GM12878 (cell line): ENCODE results near the gene EEPD1. TPM values are rescaled to one million over a fixed set of nuclear protein-coding genes. Genes with fewer than 3 reads are reported as not detected.

Source experiments
- ATAC-seq: fragments of 200-7000 bp; cut with Tn5 transposase; 3 replicates; pipeline ENCODE4 v1.9.1; 2020; ENCODE audit warnings: mild to moderate bottlenecking, moderate library complexity
- BruUV-seq: library from RNA; stranded (reverse); fragments of 400-500 nt; replicated peaks from 2 replicates; lab custom pipeline; 2021; lab: Mats Ljungman, UMichigan
- CTCF ChIA-PET: fragments of 300-600 bp; sonication (Branson Sonifier 250); formaldehyde crosslinking; extraction: SDS; loops from one replicate; lab custom pipeline; 2021; ENCODE audit warnings: inconsistent platforms; lab: Yijun Ruan, JAX
- POLR2A ChIA-PET: fragments of 350-600 bp; formaldehyde crosslinking; extraction: SDS; loops from one replicate; lab custom pipeline; 2021; ENCODE audit warnings: inconsistent platforms; lab: Charles Lee
- RAD21 ChIA-PET: fragments of 300-600 bp; sonication (Branson Sonifier 250); formaldehyde crosslinking; loops from one replicate; lab custom pipeline; 2023; ENCODE audit warnings: antibody characterized with exemption; ENCODE audit not compliant: unreplicated experiment; lab: Charles Lee
- SMC1A ChIA-PET: fragments of 300-600 bp; sonication (Branson Sonifier 250); formaldehyde crosslinking; loops from one replicate; lab custom pipeline; 2023; ENCODE audit not compliant: unreplicated experiment, uncharacterized antibody; lab: Charles Lee
- DNase-seq: peaks from one replicate; pipeline ENCODE4 v3.0.0-alpha.2; 2011; ENCODE audit warnings: low read depth, low spot score
- FAIRE-seq: peaks from 3 replicates; lab custom pipeline; 2011; peaks lifted over from hg19 to GRCh38; lab: Jason Lieb, UNC
- H2AFZ ChIP-seq: 2 replicates; pipeline ENCODE4 v1.6.0; 2011; ENCODE audit warnings: low read depth, low read length, control low read depth; ENCODE audit not compliant: control insufficient read depth
- H3K27ac ChIP-seq: 2 replicates; pipeline ENCODE4 v1.5.1; 2011; ENCODE audit warnings: control low read depth; ENCODE audit not compliant: control insufficient read depth, insufficient read depth
- H3K27me3 ChIP-seq, 2 experiments: replicated peaks in 1 of 2; 2 replicates each; pipeline versions ENCODE4 v1.6.0 to v1.6.1; 2011; ENCODE audit warnings: low read length in 1 of 2; ENCODE audit not compliant: control insufficient read depth in 2 of 2, insufficient read depth in 2 of 2
- H3K36me3 ChIP-seq, 2 experiments: 2 replicates each; pipeline ENCODE4 v1.5.1; 2011; ENCODE audit warnings: low read length in 1 of 2; ENCODE audit not compliant: control insufficient read depth in 2 of 2, insufficient read depth in 2 of 2
- H3K4me1 ChIP-seq: 2 replicates; pipeline ENCODE4 v1.6.1; 2011; ENCODE audit warnings: mild to moderate bottlenecking, low read length, moderate library complexity, mixed read lengths; ENCODE audit not compliant: control insufficient read depth, insufficient read depth
- H3K4me2 ChIP-seq: 2 replicates; pipeline ENCODE4 v1.6.0; 2011; ENCODE audit warnings: control low read depth; ENCODE audit not compliant: control insufficient read depth, insufficient read depth
- H3K4me3 ChIP-seq: fragments of 200-600 bp; sonication (generic); 2 replicates; pipeline ENCODE4 v1.5.1; 2016
- H3K79me2 ChIP-seq: 2 replicates; pipeline ENCODE4 v1.6.0; 2011; ENCODE audit warnings: low read length; ENCODE audit not compliant: control insufficient read depth, insufficient read depth
- H3K9ac ChIP-seq: 2 replicates; pipeline ENCODE4 v1.8.0; 2011; ENCODE audit warnings: low read length, control low read depth, mixed read lengths; ENCODE audit not compliant: control insufficient read depth, insufficient read depth
- H3K9me3 ChIP-seq: replicated peaks from 3 replicates; pipeline ENCODE4 v1.5.1; 2011; ENCODE audit warnings: mild to moderate bottlenecking, low read length; ENCODE audit not compliant: control insufficient read depth, insufficient read depth
- H4K20me1 ChIP-seq: 2 replicates; pipeline ENCODE4 v1.6.0; 2011; ENCODE audit not compliant: control insufficient read depth, insufficient read depth
- CBX3 ChIP-seq: fragments of 200-600 bp; sonication (generic); IDR thresholded peaks from 2 replicates; pipeline ENCODE4 v1.6.1; 2016; ENCODE audit warnings: low read depth, borderline replicate concordance
- CHD2 ChIP-seq: IDR thresholded peaks from 2 replicates; pipeline ENCODE4 v1.6.1; 2011; ENCODE audit warnings: low read depth, low read length, improper control_type of control experiment, borderline replicate concordance
- DPF2 ChIP-seq: fragments of 450-650 bp; IDR thresholded peaks from 2 replicates; pipeline ENCODE4 v1.6.1; 2017; ENCODE audit warnings: mild to moderate bottlenecking
- KLF5 ChIP-seq: fragments of 450-650 bp; IDR thresholded peaks from 2 replicates; pipeline ENCODE4 v1.6.1; 2014; ENCODE audit warnings: mild to moderate bottlenecking; ENCODE audit not compliant: partially characterized antibody
- MXI1 ChIP-seq: fragments of 150-350 bp; IDR thresholded peaks from 2 replicates; pipeline ENCODE4 v1.6.1; 2011; ENCODE audit warnings: low read depth, mild to moderate bottlenecking, inconsistent platforms, low read length, improper control_type of control experiment
- PAX5 ChIP-seq: IDR thresholded peaks from 2 replicates; pipeline ENCODE4 v1.6.1; 2011; ENCODE audit warnings: low read depth, low read length, borderline replicate concordance
- RAD21 ChIP-seq: IDR thresholded peaks from 2 replicates; pipeline ENCODE4 v1.6.1; 2011; ENCODE audit warnings: mild to moderate bottlenecking, low read depth, low read length, moderate library complexity; ENCODE audit not compliant: insufficient read depth
- RCOR1 ChIP-seq: conservative IDR thresholded peaks from 2 replicates; pipeline ENCODE4 v1.6.1; 2012; ENCODE audit warnings: low read depth, low read length, improper control_type of control experiment
- SMC3 ChIP-seq: IDR thresholded peaks from 2 replicates; pipeline ENCODE4 v1.6.1; 2011; ENCODE audit warnings: low read length, improper control_type of control experiment, borderline replicate concordance
- SREBF1 ChIP-seq: IDR thresholded peaks from 2 replicates; pipeline ENCODE4 v1.6.1; 2012; ENCODE audit warnings: mild to moderate bottlenecking, low read length
- WGBS: methylation state at CpG from one replicate; pipeline ENCODE4 v1.1.6; 2016; ENCODE audit warnings: low lambda C conversion rate; ENCODE audit not compliant: insufficient replicate concordance, insufficient coverage; ENCODE audit errors: missing lambda C conversion rate; 5-methylcytosine and 5-hydroxymethylcytosine counted together
- in situ Hi-C: fragments of 300-500 bp; cut with MboI; formaldehyde crosslinking; loops from 9 replicates; pipeline ENCODE4 v1.14.3; 2018; ENCODE audit warnings: mixed read lengths
- intact Hi-C: fragments of 100-400 bp; cut with micrococcal nuclease; formaldehyde crosslinking; loops from one replicate; pipeline ENCODE4 v1.14.2; 2022; ENCODE audit not compliant: unreplicated experiment
- polyA plus RNA-seq, 11 experiments: library from polyadenylated mRNA; depleted of rRNA in 4 of 11; unstranded in 6 of 11; stranded (reverse) in 5 of 11; fragments of >200 nt; fragmentation: Nextera tagmentation in 4 of 11; fragmentation: Illumina TruSeq in 1 of 11; extraction: Ambion mirVana in 4 of 11; extraction: Trizol in 1 of 11; gene quantifications; 1 replicate in 1 of 11; 2 replicates in 10 of 11; pipeline versions ENCODE4 v1.2.1 to v1.2.3, GENCODE V29; 2011 to 2016; ENCODE audit warnings: inconsistent platforms in 2 of 11, missing spikeins in 2 of 11, low read depth in 1 of 11
- total RNA-seq, 4 experiments: library from RNA; depleted of rRNA in 3 of 4; stranded (reverse); fragments of >200 nt in 3 of 4; fragmentation: Illumina TruSeq in 1 of 4; extraction: Trizol in 1 of 4; gene quantifications; 2 replicates each; pipeline versions ENCODE4 v1.2.1 to v1.2.3, GENCODE V29; 2013 to 2021
- TF ChIP-seq, protein P1 (sequence below), 3 experiments: IDR thresholded peaks in 2 of 3; conservative IDR thresholded peaks in 1 of 3; 2 replicates each; pipeline ENCODE4 v1.5.1; 2011; ENCODE audit warnings: low read depth in 3 of 3, low read length in 3 of 3, mild to moderate bottlenecking in 3 of 3, control low read depth in 2 of 3, moderate library complexity in 2 of 3, inconsistent platforms in 1 of 3, mixed read lengths in 1 of 3; ENCODE audit not compliant: control insufficient read depth in 2 of 3, insufficient read depth in 1 of 3; ENCODE audit errors: extremely low read depth in 1 of 3
- TF ChIP-seq, protein P2 (sequence below): IDR thresholded peaks from 2 replicates; pipeline ENCODE4 v1.6.1; 2012; ENCODE audit warnings: low read depth, low read length, improper control_type of control experiment
- TF ChIP-seq, protein P3 (sequence below): IDR thresholded peaks from 2 replicates; pipeline ENCODE4 v1.6.1; 2012; ENCODE audit warnings: mild to moderate bottlenecking, low read depth, low read length

The EEPD1 gene
- total and polyA plus RNA-seq, 10 of the 15 experiments (the other 5 are each of a cell fraction or from before 2014, with no cell fraction given) = 0.24 to 2.8 (median 0.86) TPM; not detected in 1

DNA sequence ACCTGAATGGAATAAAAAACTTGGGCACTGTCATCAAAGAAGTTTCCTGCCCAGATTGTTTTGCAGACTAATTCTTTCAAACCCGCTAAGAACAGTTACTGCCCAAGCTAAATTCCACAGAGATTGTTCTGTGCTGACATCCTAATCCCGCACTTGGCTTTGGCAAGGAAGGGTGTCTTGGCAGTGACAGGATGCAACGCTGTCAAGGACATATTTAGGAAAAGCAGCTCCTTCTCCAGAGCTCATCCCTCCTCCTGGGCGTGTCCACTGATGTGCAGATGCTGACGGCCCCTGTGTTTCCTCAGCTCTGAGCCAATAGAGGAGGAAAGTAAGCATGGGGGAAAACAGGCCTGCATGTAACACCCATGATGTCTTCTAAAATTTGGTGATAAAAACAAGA, 74.2 kb downstream of the EEPD1 start:
- no TSS peak for BruUV-seq
- H3K4me2 ChIP-seq = no peak overlapping the region
- in situ Hi-C loops (no loop called here), intact Hi-C loops (no loop called here)
- RAD21 ChIA-PET = no interaction called here
- H3K36me3 ChIP-seq = no peaks in the 10 kb centered on the region
- POLR2A ChIA-PET = no interaction called here
- no peak for FAIRE-seq
- H3K27ac ChIP-seq = no peak overlapping the region
- no peak for ATAC-seq
- H2AFZ ChIP-seq = no peak overlapping the region
- no peaks in the 10 kb centered on the region for H3K9me3 ChIP-seq
- no peaks in the 10 kb centered on the region for H3K79me2 ChIP-seq
- WGBS = 65% methylated on average over 5 of the region's 5 CpGs
- H3K27me3 ChIP-seq = no peaks in the 10 kb centered on the region; a peak in 1 of 4 replicates
- no peak overlapping the region for H3K9ac ChIP-seq
- H3K4me1 ChIP-seq = no peaks in the 10 kb centered on the region
- DNase-seq = no peak
- CTCF ChIA-PET = no interaction called here
- SMC1A ChIA-PET = no interaction called here
- no peaks in the 10 kb centered on the region for H4K20me1 ChIP-seq
- no peak overlapping the region for H3K4me3 ChIP-seq
- TF ChIP-seq, protein P1, sequence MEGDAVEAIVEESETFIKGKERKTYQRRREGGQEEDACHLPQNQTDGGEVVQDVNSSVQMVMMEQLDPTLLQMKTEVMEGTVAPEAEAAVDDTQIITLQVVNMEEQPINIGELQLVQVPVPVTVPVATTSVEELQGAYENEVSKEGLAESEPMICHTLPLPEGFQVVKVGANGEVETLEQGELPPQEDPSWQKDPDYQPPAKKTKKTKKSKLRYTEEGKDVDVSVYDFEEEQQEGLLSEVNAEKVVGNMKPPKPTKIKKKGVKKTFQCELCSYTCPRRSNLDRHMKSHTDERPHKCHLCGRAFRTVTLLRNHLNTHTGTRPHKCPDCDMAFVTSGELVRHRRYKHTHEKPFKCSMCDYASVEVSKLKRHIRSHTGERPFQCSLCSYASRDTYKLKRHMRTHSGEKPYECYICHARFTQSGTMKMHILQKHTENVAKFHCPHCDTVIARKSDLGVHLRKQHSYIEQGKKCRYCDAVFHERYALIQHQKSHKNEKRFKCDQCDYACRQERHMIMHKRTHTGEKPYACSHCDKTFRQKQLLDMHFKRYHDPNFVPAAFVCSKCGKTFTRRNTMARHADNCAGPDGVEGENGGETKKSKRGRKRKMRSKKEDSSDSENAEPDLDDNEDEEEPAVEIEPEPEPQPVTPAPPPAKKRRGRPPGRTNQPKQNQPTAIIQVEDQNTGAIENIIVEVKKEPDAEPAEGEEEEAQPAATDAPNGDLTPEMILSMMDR (IDR thresholded peaks at IDR 0.05 in 2 of 3, conservative IDR thresholded peaks at IDR 0.05 in 1 of 3; ENCODE audit: control insufficient read depth in 2 of 3, extremely low read depth in 1 of 3, insufficient read depth in 1 of 3, low read depth in 3 of 3, low read length in 3 of 3) = no peak
- TF ChIP-seq, protein P2, sequence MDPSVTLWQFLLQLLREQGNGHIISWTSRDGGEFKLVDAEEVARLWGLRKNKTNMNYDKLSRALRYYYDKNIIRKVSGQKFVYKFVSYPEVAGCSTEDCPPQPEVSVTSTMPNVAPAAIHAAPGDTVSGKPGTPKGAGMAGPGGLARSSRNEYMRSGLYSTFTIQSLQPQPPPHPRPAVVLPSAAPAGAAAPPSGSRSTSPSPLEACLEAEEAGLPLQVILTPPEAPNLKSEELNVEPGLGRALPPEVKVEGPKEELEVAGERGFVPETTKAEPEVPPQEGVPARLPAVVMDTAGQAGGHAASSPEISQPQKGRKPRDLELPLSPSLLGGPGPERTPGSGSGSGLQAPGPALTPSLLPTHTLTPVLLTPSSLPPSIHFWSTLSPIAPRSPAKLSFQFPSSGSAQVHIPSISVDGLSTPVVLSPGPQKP = no peak
- no peak for TF ChIP-seq SMC3
- no peak for TF ChIP-seq CHD2
- no peak for TF ChIP-seq PAX5
- no peak for TF ChIP-seq RCOR1
- TF ChIP-seq DPF2 = no peak
- no peak for TF ChIP-seq KLF5
- no peak for TF ChIP-seq MXI1
- no peak for TF ChIP-seq CBX3
- TF ChIP-seq RAD21 = no peak
- TF ChIP-seq, protein P3, sequence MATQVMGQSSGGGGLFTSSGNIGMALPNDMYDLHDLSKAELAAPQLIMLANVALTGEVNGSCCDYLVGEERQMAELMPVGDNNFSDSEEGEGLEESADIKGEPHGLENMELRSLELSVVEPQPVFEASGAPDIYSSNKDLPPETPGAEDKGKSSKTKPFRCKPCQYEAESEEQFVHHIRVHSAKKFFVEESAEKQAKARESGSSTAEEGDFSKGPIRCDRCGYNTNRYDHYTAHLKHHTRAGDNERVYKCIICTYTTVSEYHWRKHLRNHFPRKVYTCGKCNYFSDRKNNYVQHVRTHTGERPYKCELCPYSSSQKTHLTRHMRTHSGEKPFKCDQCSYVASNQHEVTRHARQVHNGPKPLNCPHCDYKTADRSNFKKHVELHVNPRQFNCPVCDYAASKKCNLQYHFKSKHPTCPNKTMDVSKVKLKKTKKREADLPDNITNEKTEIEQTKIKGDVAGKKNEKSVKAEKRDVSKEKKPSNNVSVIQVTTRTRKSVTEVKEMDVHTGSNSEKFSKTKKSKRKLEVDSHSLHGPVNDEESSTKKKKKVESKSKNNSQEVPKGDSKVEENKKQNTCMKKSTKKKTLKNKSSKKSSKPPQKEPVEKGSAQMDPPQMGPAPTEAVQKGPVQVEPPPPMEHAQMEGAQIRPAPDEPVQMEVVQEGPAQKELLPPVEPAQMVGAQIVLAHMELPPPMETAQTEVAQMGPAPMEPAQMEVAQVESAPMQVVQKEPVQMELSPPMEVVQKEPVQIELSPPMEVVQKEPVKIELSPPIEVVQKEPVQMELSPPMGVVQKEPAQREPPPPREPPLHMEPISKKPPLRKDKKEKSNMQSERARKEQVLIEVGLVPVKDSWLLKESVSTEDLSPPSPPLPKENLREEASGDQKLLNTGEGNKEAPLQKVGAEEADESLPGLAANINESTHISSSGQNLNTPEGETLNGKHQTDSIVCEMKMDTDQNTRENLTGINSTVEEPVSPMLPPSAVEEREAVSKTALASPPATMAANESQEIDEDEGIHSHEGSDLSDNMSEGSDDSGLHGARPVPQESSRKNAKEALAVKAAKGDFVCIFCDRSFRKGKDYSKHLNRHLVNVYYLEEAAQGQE = no peak
- no peak for TF ChIP-seq SREBF1
